COLO668 (cell line): ENCODE results near the gene B9D2.

Source experiments
- DNase-seq: peaks from one replicate; lab custom pipeline; 2025; ENCODE audit not compliant: unreplicated experiment; lab: John Stamatoyannopoulos, UW

B9D2 gene

GRCh38 chr19:41311613-41312012 lies 52.3 kb downstream of the B9D2 start:
- DNase-seq, result no peak

- DNase-seq, result no peak
Observed at GRCh38 chr19:41311072-41311471, 52.9 kb downstream of the B9D2 start.

- DNase-seq, result peak; percentile 86
Observed at GRCh38 chr19:41310033-41310831, 53.7 kb downstream of the B9D2 start, which contains the start of gene CCDC97. CCDC97 (plus strand) TSS chr19:41310172; CDS start chr19:41310311, 139 bp downstream.

- DNase-seq, result peak; percentile 15
Observed at GRCh38 chr19:41309180-41310032, 54.5 kb downstream of the B9D2 start.

DNA sequence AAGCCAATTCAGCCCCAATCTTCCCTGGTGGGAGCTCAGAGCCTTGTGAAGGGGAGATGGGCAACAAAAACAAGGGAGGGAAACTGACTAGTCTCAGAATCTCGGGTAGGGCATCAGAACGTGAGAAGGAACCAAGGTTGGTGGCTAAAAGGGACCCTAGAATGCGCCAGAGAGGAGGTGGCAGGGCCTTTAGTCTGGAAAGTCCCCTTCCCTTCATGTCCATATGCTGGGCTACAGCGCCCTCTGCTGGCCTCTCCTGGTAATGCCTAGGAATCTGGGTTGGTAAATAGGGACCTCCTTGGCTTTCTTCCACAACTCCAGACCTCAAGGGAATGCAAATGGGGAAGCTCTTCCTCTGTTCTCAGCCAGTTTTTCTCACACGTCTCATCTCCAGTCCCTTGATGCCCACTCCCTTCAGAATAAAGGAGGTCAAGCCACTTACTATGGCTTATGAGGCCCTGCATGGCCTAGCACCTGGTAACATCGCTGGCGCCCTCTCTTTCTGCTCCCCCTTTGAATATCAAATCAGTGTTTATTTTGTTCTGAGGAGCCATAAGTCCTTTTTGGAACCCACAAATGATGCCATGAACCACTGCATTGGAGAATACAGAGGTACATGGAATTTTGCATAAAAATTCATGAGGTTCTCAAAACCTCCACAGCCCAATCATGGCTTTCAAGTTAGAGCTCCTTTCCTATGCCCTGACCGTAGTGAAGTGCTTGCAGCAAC lies 55.3 kb downstream of the B9D2 start:
- peak; percentile 87 for DNase-seq

DNA sequence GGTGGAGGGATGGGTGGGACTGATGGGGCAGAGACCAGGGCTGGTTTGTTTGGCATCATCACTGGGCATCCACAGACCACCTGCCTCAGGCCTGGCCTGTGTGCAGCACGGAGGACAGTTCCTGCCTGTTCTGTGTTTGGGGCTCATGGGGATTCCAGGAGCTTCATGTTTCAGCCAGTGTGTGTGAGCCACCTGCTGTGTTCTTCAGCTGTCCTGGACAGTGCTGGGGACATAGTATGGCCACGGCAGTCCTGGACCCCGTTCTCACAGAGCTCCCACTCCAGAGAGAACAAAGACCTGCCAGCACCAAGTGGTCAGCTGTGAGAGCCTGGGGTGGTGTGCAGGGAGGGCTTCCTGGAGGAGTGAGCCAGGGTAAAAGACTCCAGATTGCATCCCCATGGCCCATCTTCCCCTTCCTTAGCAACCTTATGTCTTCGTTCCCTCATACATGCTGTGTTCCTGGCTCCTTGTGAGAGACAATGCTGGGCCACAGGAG lies 55.9 kb downstream of the B9D2 start:
- no peak for DNase-seq

DNA sequence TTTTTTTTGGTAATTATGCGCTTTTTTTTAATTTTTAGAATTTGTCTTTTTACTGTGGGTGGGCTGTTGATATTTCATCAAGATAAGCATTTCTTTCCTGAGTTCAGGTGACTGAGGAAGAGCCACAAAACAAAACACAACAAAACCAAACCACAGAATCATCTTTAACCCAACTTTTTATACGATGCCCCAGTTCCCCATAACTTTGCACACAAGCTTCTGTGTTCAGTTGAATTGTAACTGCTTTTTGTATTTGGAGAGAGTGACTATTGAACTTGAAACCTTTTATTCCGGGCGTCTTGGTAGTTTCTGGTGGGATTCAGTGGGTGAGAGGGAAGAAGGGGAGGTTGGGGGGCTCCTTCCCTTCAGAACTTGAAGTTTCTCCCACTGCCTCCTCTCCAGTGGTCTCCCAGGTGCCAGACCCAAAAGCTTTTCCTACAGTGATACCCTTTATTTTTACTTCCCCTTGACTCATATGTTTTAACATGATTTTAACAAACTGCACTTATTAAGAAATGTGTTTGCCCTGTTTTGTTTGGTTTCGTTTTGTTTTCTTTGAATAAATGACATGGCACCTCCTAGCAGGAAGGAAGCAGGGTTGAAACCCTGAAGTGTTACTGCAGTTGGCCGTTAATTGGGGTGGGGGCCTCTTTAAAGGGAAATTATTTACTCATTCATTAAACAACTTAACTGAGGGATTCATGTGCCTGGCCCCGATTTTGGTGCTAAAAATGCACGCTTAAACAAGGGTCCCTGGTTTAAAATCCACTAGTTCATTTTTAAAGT lies 56.7 kb downstream of the B9D2 start:
- no peak for DNase-seq

GRCh38 chr19:41305927-41306793 lies 57.8 kb downstream of the B9D2 start:
- no peak for DNase-seq

DNA sequence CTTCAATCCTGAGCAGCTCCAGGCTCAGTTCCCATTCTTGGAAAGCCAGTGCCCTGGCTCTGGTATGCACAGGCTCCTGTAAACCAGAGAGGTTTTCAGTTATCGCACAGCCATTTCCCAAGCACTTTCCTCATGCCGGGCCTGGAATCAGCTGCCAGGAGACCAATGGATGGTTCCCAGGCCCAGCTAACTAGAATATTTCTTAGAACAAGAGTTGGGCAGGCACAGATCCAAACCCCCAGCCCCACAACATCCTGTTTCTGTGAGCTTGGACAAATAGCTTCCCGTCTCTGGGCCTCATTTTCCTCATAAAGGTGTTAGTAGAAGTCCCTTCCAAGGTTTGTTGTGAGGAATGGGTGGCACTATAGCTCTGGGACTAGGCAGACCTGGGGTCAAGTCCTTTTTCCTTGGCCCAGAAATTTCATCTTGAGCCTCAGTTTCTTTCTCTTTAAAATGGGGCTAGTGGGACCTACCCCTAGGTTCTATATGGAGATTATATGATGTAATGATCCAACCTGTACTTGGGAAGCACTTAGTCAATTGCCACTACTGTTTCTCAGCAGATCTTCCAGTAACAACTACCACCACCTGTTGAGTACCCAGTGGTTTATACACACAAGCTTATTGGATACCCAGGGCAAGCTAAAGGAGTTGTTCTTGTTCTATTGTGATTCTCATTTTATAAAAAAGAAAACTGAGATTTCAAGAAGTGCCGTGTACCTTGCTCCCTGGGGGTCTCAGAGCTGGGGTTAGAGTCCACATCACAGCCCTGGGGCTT lies 59.1 kb downstream of the B9D2 start:
- no peak for DNase-seq
